ELF-1 (cell line): ENCODE data around the gene RIC8A.
"Not testable (repeated sequence)": the region's sequence is repeated elsewhere in the genome, so short reads cannot be mapped to it uniquely, and the experiment has no call there.

Experiments
- DNase-seq: peaks from one replicate; pipeline ENCODE4 v3.0.0-alpha.2; 2016; ENCODE audit warnings: low read depth, low spot score

Gene RIC8A

GRCh38 chr11:207208-207862, at the start of gene RIC8A, which contains the start of gene BET1L:
Gene RIC8A, plus strand, starts transcription at chr11:207708. Its CDS starts 1,147 bp downstream, at chr11:208855.
Gene BET1L, minus strand, starts transcription at chr11:207399. Its CDS starts 78 bp downstream, at chr11:207321.
- peak; percentile 99 for DNase-seq

GRCh38 chr11:180242-180641, 27.3 kb upstream of the RIC8A start:
- not testable (repeated sequence) for DNase-seq

- DNase-seq, result peak; percentile 42
These were observed 18.2 kb upstream of the RIC8A start for GRCh38 chr11:189200-189783.

GRCh38 chr11:189843-190311, 17.6 kb upstream of the RIC8A start:
- not testable (repeated sequence) for DNase-seq

- DNase-seq, result not testable (repeated sequence)
These were observed 17.0 kb upstream of the RIC8A start for GRCh38 chr11:190546-190945.

- not testable (repeated sequence) for DNase-seq
These were observed 15.7 kb upstream of the RIC8A start for GRCh38 chr11:191490-192478.

GRCh38 chr11:192674-193128, 14.8 kb upstream of the RIC8A start, which contains the start of gene SCGB1C1:
Gene SCGB1C1, plus strand, starts transcription at chr11:193078. Its CDS starts 22 bp downstream, at chr11:193100.
- DNase-seq, result not testable (repeated sequence)

- not testable (repeated sequence) for DNase-seq
These were observed 14.0 kb upstream of the RIC8A start for GRCh38 chr11:193481-193880.

- DNase-seq, result no peak
These were observed 10.4 kb upstream of the RIC8A start for GRCh38 chr11:196786-197731.

- DNase-seq, result no peak
These were observed 9.7 kb upstream of the RIC8A start for GRCh38 chr11:197741-198235.

- DNase-seq, result no peak
These were observed 9.2 kb upstream of the RIC8A start for GRCh38 chr11:198236-198806.

GRCh38 chr11:199004-199581, 8.4 kb upstream of the RIC8A start:
- no peak for DNase-seq

GRCh38 chr11:199782-200181, 7.7 kb upstream of the RIC8A start:
- no peak for DNase-seq

- no peak for DNase-seq
These were observed 7.1 kb upstream of the RIC8A start for GRCh38 chr11:200224-201003.

- DNase-seq, result no peak
These were observed 5.5 kb upstream of the RIC8A start for GRCh38 chr11:201966-202365.

GRCh38 chr11:202490-202889, 5.0 kb upstream of the RIC8A start:
- DNase-seq, result no peak

- DNase-seq, result no peak
These were observed 4.2 kb upstream of the RIC8A start for GRCh38 chr11:203056-203944.
